Esophagus squamous epithelium (tissue), 4 donors: ENCODE measurements around the gene LSP1.

Experiments used
- CTCF ChIP-seq, 6 experiments: fragments of 450-650 bp in 4 of 6; fragments of 200-600 bp in 2 of 6; sonication (generic) in 2 of 6; IDR thresholded peaks; one replicate each; pipeline ENCODE4 v1.5.1; 2016 to 2019; ENCODE audit warnings: antibody characterized with exemption in 6 of 6, mild to moderate bottlenecking in 4 of 6, moderate library complexity in 4 of 6
- POLR2A ChIP-seq, 4 donors: fragments of 450-650 bp; IDR thresholded peaks; one replicate each; pipeline ENCODE4 v1.6.1; 2017; ENCODE audit warnings: antibody characterized with exemption in 4 of 4, mild to moderate bottlenecking in 4 of 4, moderate library complexity in 3 of 4

GRCh38 chr11:1889941-1890855, 37.3 kb downstream of the LSP1 start:
- TF ChIP-seq CTCF (IDR thresholded peaks at IDR 0.05) (no peak), POLR2A (IDR thresholded peaks at IDR 0.05) (no peak)
